ENCODE measurements around the gene TACC2. TPM values are rescaled to one million over a fixed set of nuclear protein-coding genes. Genes with fewer than 3 reads are reported as not detected.

Gene TACC2
- total RNA-seq, 1 donor from 2014 or later: 56.6 TPM

GRCh38 chr10:122303271-122304053 lies 314.5 kb downstream of the TACC2 start:
- H3K36me3 Mint-ChIP-seq (ENCODE audit: low read depth): peaks cover 1% of the 10 kb centered on the region
- peaks cover 59% of the 10 kb centered on the region for H3K4me1 Mint-ChIP-seq (ENCODE audit: low read depth)
- no peak overlapping the region for H3K4me3 Mint-ChIP-seq (ENCODE audit: unreplicated experiment)
- DNase-seq (ENCODE audit: low spot score): no peak
- no peaks in the 10 kb centered on the region for H3K27me3 Mint-ChIP-seq (ENCODE audit: low read depth)
- H3K9me3 Mint-ChIP-seq (ENCODE audit: low read depth): peaks cover 8% of the 10 kb centered on the region
- no peak overlapping the region for H3K27ac Mint-ChIP-seq (ENCODE audit: unreplicated experiment)
- TF ChIP-seq CTCF (IDR thresholded peaks at IDR 0.05): no peak

Other genes starting within 250 kb of the TACC2 start
- gene ATE1, start 61.1 kb upstream of the TACC2 start, total RNA-seq: 19.8 to 24.2 TPM (median 24.0 TPM) in 3 replicates
- 19.5 to 25.1 TPM (median 24.8 TPM) in 3 replicates for gene NSMCE4A, start 13.9 kb upstream of the TACC2 start, total RNA-seq

All from chondrocyte (in vitro differentiated cells).